ENCODE measurements around the gene MARK2.
"Not testable (repeated sequence)": the region's sequence is repeated elsewhere in the genome, so short reads cannot be mapped to it uniquely, and the experiment has no call there.

The MARK2 gene

DNA sequence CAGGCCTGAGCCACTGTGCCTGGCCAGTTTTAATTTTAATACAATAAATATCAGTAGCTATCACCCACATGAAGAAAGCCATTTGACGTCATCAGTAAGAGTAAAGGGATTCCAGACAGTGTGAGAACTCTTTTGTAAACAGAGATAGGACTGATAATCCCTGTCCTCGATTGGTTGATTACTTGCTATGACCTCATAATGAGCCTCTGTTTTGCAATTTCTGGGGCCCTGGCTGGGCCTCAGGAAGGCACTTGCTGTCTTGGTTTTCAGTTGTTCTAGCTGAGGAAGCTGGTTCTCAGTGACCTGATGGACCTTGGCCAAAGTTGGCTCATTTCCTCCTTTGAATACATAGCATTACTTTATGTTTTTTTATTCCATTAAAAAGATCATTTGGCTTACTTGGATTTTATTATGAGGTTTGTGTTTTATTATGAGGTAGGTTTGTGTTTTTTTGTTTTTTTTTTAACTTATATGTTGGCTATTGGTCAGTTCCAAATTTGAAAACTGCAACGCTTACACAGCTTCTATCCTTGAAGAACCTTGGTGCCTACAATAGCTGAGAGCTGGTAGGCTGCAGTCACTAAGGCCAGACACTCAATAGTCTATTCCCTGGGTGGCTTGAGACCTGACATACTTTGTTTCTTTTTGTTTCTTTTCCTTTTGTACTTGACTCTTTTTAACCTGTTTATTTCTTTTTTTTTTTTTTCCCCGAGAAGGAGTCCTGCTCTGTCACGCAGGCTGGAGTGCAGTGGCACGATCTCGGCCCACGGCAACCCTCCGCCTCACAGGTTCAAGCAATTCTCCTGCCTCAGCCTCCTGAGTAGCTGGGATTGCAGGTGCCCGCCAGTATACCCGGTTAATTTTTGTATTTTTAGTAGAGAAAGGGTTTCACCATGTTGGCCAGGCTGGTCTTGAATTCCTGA is 20.0 kb downstream of the MARK2 start:
- peak; percentile 66 for DNase-seq

DNA sequence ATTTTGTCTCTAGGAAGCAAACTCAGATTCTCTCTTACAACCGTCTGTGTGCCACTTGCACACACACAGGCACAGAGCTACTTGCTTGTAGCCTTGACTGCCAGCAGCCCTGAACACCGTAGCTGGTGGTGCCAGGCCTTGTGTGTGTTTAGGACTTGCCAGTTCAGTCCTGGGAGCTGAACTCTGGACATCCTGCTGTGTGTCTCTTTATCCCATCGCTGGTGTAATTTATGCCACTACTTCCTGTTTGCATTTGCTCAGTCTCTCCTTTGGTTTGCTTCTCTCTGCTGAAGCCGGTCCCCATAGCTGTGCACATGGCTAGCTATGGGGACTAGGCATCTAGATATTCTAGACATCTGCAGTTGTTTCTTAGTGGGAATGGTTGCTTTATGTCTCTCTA is 24.0 kb downstream of the MARK2 start:
- no peak for DNase-seq

DNA sequence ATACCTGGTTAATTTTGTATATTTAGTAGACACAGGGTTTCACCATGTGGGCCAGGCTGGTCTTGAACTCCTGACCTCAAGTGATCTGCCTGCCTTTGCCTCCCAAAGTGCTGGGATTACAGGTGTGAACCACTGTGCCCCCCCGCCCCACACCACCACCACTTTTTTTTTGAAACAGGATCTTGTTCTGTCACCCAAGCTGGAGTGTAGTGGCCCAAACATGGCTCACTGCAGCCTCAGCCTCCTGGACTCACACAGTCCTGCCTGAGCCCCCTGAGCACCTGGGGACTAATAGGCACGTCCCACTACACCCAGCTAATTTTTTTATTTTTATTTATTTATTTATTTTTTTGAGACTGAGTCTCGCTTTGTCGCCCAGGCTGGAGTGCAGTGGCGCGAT is 24.7 kb downstream of the MARK2 start:
- not testable (repeated sequence) for DNase-seq

DNA sequence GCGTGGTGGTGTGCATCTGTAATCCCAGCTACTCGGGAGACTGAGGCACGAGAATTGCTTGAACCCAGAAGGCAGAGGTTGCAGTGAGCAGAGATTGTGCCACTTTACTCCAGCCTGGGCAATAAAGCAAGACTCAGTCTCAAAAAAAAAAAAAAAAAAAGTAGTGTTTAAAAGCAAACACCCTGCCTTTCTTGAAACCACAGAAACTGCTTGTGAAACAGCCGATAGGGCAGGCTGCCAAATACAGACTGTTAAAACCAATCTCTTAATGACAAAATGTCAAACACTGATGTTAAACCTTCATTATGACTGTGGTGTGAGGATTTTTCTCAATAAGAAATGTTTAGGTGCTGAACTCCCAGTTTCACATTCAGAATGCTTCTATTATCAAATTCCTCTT is 27.3 kb downstream of the MARK2 start:
- peak; percentile 26 for DNase-seq

DNA sequence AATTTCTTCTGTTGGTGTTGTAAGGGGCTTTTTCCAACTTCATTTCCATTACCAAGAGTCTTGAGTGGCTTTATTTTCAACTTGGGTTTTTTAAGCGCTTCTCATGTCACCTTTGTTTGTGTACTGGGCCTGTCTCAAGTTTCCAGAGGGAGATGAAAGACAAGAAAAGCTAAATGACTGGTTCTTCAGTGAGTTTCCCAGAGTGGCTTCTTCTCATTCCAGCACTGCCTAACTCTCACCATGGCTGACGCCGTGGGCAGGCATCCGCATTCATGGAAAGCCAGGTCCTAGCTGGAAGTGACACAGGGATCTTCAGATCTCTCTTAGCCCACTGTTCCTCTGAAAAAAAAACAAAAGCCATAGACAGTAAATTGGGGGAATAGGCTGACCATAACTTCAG is 28.6 kb downstream of the MARK2 start:
- DNase-seq, result no peak

DNA sequence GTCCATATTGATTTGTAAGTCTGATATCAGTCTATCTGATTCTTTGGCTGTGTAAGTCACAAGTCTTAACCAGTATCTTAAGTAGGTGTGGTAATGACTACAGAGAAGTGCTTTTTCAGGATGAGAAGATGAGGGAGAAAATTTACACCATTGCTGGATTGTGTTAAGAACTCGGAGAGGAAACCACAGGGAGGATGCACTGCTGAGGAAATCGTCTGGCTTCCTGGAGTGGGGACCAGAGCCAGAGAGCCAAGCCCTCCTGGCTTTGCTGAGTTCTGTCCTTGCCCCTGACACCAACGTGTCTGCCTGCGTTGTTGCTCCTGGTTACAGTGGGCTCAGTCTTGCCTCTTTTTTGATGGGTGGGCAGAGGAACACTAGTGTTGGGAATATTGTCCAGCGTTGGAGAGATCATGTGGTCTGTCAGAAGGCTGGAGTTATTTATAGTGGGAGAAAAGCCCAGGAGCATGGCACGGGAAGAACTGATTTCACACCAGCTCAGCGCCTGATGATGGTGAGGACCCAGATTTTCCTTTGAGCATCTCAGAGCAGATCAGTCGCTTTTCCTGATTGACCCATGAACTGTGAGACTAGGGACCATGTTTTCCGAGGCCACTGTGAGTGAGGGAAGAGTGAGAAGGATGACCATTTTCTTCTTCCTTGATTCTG is 29.6 kb downstream of the MARK2 start:
- DNase-seq, result no peak

DNA sequence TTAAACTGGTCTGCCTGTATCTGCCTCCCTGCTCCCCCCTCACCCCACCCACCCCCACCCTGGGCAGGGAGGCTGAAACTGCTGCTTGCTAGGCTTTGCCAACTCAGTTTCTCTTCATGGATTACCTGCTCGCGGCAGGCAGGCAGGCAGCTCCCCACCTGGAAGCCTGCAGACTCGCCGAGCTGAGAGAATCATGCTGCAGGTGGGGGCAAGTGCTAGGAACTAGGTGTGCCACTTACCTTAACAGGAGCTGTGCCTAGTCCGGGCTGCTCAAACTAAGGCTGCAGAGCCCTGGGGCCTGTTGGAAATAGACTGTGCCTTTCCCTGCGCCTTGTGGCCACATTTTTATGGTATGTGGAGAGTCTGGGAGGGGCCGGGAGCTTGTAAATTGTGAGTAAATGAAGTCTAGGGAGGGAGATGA is 30.3 kb downstream of the MARK2 start:
- DNase-seq, result no peak

DNA sequence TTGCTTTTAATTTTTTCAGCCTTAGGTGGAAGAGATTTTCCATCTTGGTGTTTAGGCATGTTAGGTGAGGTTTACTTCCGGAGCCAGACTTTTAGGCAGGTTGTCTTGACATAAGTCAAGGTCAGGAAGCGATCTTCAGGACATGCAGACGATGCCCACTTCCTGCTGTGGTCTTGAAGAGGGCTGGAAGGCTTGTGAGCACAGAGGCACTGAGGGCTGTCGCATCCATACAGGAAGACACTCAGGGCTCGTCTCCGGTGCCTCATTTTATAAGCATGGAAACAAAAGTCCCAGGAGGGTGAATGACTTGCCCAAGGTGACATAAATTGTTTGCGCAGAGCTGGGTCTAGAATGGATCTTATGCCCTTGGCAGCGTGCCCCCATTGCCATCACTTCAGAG is 30.8 kb downstream of the MARK2 start:
- no peak for DNase-seq

DNA sequence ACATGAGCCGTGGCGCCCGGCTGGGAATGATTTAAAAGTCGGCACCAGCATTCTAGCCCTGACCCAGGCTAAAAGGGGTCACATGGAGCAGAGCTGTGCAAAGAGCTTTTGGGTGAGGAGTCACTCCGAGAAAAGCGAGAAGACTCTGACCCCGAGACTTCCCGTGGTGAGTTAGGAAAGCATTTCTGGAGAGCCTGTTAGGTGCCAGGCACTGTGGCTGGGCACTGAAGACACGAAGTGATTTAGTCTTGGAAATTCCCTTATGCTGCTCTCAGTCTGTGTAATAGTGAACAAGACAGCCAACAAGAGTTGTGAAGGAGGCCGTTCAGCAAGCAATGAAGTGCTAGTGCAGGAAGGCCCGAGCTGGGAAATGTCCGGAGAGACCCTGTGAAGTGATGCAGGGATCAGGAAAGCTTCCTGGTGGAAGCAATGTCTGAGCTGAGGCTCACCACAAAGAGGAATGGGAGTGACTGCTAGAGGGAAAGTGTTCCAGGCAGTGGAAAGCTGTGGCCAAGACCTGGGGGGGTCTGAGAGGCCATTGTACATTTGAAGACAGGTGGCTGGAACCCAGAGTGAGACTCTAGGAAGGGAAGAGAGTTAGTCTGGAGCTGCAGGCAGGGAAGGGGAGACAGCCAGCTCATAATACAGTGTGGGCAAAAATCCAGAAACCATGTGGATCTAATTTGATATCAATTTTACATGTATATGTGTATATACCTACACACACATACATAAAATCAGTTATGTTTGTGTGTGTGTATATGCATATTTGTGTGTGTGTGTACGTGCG is 31.6 kb downstream of the MARK2 start:
- DNase-seq, result no peak

DNA sequence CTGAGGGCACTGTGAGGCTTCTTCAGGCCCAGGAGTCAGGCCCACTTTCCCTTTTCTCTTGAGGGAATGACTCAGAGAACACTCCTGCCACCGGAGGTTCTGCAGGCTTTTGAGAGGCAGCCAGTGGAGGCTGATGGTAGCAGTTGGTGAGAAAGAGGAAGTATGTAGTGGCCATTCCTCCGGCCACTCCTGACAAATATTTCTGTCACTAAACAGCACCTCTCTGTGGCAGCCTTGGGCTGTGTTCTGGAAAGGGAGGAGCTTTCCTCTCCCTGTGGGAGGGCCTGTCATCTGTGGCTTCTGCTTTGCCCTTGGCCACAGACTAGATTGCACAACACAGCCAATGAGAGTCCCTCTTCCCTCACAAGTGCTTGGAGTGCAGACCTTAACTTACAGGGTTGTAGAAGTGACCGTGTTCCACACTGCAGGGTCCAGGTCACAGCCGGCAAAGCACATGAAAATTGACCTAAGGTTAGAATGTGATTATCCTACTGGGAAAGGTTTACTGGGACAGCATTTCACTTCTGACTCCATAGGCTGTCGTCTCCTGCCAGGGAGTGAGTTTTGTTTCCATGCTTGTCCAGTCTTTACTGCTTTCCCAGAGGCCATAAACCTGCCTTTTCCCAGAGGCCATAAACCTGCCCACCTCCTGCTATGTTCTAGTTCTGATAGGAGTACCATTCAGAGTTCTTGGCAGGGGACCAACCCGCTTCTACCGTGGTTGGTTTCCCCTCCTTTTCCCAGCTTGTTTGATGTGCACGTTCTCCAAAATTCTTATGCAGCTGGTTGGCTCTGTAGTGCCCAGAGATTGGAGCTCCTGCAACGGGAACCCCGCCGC is 33.3 kb downstream of the MARK2 start:
- peak; percentile 91 for DNase-seq

DNA sequence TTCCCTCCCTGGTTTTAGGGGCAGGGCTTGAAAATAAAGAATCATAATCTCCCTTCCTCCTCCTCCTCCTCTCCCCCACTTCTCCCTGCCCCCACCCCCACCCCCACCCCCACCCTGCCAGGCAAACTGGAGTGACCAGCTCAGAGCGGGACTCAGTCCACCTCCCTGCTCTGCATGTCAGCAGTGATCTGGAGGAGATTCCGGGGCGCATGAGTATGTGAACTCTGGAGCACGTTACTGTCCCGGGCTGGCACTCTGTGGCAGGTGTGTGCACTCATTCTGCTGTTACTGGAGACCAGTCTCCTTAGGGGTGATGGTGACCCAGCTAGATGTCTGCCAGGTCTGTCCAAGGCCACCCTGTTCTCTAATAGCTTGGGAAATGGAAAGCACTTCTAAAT is 33.9 kb downstream of the MARK2 start:
- no peak for DNase-seq

DNA sequence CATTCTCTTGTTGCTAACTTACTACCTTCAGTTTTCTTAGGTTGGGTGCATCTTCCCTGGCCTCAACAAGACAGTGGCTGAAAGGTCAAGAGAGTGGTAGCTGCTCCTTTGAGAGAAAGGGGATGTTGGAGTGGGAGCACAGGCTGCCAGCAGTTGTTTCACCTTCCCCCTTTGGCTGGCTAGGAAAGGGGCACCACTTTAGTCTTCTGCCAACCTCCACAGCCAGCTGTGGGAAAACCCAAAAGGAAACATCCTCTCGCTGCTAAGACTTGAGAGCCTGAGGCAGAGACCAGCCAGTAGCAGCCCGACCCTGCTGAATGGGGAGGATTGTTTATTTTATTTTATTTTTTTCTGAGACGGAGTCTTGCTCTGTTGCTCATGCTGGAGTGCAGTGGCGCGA is 34.4 kb downstream of the MARK2 start:
- DNase-seq, result no peak

DNA sequence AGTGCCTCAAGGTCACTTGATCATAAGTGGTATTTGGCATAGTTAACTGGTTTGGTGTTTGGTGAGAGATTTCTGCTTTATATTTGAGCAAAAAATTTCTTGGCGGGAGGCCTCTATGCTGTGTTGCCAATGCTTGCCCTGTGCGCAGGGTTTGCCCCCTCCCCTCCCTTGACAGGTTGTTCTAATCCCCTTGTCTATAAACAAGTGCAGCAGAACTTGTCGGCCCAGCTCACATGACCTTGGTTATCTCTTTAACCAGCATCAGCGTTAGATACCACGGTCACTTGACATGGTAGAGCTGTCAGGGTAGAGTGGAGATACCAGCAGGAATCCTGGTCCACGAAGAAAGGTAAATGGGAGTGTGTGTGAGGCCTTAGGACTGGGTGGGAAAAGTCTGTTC is 35.6 kb downstream of the MARK2 start:
- DNase-seq, result no peak

DNA sequence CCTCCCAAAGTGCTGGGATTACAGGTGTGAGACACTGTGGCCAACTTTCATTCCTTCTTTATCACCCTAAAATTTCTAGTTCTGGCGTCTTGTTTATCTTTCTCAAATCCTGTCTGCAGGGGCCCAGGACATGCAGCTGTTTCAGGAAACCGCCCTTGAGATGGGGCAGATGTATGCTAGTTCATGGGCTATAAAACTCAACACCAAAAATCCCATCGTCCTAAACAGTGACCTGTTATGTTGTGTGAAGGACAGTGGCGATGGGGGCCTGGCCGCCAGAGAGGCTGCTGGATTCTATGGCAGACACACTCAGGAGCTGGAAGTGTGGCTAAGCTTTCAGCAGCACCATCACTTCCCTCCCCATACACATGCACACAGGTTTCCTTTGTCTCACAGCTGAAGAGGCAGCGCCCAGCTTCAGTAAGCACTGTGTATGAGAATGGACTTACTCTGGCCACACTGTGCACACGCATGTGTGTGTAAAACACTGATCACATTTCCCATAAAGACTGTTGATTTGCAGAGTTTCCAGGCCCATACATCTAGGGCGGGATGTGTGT is 36.7 kb downstream of the MARK2 start:
- DNase-seq, result no peak

DNA sequence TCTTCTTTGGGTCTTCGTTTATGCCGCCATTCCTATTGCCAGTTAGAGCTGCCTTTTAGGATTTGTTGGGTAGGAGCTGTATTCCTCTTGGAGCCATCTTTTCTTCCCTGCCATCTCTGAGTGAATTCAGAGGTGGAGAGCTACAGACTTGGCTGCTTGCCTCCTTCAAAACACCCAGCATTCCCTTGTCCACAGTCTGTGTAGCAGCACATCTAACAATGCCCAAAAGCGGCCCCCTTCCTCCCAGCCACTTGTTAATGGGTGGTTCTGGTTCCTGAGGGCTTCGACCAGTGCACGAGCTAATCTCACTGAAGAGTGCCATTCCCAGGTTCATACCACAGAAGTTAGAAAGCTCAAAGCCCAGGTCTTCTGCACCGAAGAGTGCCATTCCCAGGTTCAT is 37.7 kb downstream of the MARK2 start:
- no peak for DNase-seq

DNA sequence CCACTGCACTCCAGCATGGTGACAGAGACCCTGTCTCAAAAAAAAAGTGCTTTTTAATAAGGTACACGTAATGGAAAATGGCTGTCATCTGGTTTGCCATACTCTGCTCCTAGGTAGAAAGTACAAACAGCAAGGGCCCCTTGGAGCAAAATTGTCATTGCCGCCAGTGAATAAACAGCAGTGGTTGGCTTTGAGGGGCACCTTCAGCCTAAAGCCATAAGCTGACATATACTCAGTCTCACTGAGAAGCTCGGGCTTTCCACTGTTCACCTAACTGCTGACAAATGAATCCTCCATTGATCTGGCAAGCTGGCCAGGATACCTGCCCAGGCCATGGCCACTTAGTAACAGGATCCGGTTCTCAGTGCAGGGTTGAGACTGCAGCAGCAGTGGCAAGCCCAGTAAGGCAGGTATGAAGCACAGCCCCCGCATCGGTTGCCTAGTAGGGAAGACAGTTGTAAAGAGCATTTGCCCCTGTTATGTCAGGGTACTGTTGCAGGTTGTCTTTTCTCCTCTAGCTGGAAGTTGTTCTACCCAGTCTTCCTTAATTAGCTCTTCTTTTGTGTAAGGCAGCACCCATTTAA is 38.8 kb downstream of the MARK2 start:
- no peak for DNase-seq

DNA sequence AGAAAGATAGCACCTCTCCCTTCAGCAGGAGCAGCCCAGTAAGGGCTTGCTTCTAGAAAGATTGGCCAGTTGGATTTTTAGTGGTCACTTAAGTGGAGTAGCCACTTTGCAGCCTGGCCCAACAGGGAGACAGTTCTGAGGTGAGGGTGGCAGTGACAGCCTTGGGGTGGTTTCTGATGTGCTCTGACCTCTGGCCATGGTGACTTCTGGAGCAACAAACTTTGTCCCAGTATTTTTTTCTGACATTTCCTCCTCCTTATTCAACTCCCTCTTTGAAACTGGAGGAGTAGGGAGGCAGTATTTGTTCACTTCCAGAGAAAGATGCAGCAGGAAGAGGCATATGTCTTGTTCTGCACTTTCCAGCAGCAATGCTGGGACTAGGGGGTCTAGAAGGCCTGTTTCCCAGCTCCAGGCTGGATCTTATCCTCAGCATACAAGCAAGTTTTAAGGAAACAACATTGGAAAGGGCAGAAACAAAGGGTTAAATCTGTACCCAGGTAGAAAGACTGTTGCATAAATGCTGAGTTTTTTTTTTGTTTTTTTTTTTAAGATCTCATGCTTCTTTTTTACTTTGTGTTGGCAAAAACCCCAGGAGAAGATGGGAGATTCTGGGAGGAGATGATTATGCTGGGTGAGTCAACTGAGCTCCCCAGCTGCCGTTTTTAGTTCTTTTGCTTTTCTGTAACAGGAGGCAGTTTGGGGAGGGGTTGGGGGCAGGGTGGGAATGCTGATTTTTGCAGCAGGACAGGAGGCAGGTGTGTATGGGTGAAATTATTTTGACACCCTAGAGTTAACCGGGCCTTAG is 40.9 kb downstream of the MARK2 start:
- DNase-seq, result peak; percentile 57

DNA sequence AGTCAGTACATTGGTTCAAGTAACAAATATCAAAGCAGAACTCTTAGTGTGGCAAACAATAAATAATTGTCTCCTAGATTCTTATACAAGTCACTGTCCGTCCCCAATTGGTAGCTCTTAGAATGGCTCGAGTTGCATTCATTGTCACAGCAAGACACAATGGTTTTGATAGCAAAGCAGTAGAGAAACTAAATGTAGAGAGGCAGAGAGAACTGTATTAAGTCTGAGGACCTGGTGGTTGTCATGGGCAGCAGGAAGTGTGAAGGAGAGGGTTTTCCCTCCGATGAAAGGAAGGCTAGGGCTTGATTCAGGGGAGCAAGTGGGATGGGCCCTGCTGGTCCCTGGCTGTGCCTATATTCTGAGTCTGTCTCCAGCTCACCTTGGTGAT is 41.5 kb downstream of the MARK2 start:
- DNase-seq, result no peak

DNA sequence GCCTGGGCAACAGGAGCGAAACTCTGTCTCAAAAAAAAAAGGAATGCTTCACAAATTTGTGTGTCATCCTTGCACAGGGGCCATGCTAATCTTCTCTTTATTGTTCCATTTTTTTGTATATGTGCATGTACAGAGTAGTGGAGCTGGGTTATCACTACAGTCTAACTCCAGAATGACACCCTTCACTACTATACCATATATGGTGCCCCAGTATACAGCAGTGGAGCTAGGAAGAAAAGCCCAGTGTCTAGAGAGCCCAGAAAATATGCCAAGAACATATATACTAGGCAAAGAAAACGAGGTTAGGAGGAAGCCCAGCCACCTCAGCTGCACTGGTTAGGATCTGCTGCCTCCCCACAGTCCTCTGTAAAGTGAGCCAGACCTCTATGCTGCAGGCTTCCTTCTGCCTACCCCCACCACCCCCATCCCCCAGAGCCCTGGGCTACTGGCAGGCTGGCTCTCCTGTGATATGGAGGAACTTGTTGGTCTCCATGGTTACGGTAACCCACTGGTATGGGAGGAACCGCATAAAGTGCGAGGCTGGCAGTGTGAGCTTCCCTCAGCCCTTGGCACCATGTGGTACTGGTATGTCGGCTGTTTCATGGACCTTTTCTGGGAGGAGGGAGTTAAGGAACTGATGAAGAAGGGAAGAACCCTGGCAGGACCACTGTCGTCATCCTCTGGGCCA is 43.8 kb downstream of the MARK2 start:
- no peak for DNase-seq

DNA sequence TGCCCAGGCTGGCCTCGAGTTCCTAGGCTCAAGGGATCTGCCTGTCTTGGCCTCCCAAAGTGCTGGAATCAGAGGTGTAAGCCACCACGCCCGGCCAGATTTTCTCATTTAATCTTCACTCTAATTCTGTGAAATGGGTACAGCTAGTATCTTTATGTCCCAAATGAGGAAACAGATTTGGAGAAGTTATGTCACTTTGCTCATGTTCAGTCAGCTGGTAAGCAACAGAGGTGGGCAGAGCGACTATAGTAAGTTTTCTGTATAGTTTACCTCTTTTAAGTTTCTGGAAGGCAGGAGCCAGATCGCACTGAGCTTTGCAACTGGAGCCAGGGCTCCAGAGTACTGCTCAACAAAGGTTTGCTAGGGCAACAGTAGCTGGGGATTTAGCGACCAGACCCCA is 44.9 kb downstream of the MARK2 start:
- DNase-seq, result no peak

Data from HCEC 1CT (cell line).